NB4 (cell line): ENCODE measurements around the gene MFN2.
"Not testable (repeated sequence)": the region's sequence is repeated elsewhere in the genome, so short reads cannot be mapped to it uniquely, and the experiment has no call there.

ENCODE experiments used
- DNase-seq: peaks from one replicate; pipeline ENCODE4 v3.0.0; 2010; ENCODE audit warnings: low read depth
- H3K4me3 ChIP-seq: one replicate; pipeline ENCODE4 v1.5.1; 2011; ENCODE audit warnings: mild to moderate bottlenecking, low read depth, low read length, moderate library complexity
- MYC ChIP-seq: IDR thresholded peaks from 2 replicates; pipeline ENCODE4 v1.6.1; 2011; ENCODE audit warnings: low read depth, low read length
- POLR2A ChIP-seq: IDR thresholded peaks from 2 replicates; pipeline ENCODE4 v1.6.1; 2011; ENCODE audit warnings: mild to moderate bottlenecking; ENCODE audit not compliant: insufficient read length; ENCODE audit errors: extremely low read depth
- TF ChIP-seq, protein P1 (sequence below): IDR thresholded peaks from 2 replicates; pipeline ENCODE4 v1.6.1; 2011; ENCODE audit warnings: low read depth, low read length
- TF ChIP-seq, protein P2 (sequence below): IDR thresholded peaks from one replicate; pipeline ENCODE4 v1.5.1; 2012; ENCODE audit warnings: low read depth, low read length

The MFN2 gene

DNA sequence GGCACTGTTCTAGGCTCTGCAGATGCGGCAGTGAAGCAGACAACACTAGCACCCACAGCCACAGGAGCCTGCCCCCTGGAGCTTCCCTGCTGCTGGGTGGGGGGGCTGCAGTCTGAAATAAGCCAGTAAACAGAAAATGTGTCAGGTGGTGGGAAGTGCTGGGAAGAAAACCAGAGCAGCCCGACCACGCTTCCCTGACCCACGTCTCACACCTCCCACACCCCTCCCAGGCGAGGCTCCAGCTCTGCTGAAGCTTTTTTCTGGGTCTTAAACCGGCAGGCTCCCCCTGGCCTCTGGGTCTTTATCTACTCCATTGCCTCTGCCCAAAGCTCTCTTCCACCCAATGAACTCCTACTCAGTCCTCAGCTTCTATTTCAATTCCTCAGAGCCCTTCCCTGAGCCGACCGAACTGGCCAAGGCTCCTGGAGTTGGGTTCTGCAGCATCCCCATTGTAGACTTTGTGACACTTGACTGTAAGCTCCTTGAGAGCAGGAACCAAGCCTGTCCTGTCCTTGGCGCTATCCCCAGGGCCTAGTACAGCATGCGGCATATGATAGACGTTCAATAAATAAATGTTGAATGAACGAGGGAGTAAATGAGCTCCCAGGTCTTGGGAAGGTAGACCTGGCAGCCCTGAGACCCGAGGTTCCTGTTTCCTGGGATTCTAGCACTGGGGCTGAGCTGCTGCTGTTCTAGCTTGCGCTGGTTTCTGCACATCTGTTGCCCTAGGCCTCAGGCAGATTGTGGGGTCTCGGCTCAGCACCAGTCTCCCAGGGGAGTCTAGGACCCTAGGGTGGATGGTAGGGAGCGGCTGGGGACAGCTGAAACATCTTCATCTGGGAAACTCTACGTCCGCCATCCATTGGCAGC lies 57.5 kb downstream of the MFN2 start:
- H3K4me3 ChIP-seq = no peak overlapping the region
- DNase-seq = no peak
- TF ChIP-seq POLR2A (no peak), MYC (no peak)
- TF ChIP-seq, protein P1, sequence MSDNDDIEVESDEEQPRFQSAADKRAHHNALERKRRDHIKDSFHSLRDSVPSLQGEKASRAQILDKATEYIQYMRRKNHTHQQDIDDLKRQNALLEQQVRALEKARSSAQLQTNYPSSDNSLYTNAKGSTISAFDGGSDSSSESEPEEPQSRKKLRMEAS = no peak
- TF ChIP-seq, protein P2, sequence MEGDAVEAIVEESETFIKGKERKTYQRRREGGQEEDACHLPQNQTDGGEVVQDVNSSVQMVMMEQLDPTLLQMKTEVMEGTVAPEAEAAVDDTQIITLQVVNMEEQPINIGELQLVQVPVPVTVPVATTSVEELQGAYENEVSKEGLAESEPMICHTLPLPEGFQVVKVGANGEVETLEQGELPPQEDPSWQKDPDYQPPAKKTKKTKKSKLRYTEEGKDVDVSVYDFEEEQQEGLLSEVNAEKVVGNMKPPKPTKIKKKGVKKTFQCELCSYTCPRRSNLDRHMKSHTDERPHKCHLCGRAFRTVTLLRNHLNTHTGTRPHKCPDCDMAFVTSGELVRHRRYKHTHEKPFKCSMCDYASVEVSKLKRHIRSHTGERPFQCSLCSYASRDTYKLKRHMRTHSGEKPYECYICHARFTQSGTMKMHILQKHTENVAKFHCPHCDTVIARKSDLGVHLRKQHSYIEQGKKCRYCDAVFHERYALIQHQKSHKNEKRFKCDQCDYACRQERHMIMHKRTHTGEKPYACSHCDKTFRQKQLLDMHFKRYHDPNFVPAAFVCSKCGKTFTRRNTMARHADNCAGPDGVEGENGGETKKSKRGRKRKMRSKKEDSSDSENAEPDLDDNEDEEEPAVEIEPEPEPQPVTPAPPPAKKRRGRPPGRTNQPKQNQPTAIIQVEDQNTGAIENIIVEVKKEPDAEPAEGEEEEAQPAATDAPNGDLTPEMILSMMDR = no peak

DNA sequence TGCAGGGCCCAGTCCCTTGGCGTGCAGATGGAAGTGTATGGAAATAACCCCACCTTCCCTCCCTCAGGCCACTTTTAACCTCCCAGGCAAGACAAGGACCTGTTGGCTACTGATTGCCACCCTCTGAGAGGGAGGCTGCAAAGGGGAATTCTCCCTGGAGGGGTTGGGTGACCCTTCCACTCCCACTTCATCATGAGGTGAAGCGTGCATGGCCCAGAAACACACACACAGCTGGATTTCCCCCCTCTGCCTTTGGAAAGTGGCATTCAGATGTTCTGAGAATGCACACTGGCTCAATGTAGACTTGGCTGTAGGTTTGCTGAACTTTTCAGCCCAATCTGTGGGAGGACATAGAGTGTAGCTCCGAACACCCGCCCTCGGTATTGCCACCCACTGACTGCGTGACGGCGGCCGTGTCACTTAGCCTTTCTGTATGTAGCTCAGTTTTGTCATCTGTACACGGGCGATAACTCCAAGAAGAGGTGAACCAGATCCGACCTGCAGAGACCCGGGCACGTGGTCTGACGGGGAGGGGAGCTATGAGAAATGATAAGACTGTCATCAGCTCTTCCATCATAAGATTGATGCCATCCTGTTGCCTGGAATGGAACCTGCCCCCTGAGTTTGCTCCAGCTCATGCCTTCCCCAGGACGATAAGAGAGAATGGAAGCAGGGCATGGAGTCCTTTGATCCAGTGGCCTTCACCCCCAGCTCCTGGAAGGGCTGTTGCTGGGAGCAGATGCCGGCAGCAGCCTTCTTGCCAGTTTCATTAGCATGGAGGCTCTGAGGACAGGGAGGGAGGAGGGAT lies 58.3 kb downstream of the MFN2 start:
- DNase-seq = no peak
- no peak overlapping the region for H3K4me3 ChIP-seq
- TF ChIP-seq POLR2A (no peak), MYC (no peak)
- TF ChIP-seq, protein P1 = no peak
- TF ChIP-seq, protein P2 = no peak

DNA sequence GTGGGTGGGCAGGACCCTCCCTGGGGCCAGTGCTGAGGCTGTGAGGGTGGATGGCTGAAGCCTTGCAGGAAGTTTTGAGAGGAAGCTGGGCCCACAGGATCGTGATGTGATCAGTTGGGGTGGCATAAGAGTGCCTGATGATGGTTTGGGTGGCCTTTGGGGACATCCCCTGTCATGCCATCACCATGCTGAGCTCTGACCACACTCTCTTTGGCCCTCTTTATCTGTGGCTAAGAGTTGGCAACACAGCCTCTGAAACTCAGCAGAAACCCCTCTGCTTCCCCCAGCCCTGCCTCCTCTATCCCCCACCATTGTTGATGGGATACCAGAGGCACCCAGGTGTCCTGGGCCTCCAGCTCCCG lies 58.9 kb downstream of the MFN2 start:
- DNase-seq = no peak
- TF ChIP-seq, protein P1 = no peak
- no peak overlapping the region for H3K4me3 ChIP-seq

DNA sequence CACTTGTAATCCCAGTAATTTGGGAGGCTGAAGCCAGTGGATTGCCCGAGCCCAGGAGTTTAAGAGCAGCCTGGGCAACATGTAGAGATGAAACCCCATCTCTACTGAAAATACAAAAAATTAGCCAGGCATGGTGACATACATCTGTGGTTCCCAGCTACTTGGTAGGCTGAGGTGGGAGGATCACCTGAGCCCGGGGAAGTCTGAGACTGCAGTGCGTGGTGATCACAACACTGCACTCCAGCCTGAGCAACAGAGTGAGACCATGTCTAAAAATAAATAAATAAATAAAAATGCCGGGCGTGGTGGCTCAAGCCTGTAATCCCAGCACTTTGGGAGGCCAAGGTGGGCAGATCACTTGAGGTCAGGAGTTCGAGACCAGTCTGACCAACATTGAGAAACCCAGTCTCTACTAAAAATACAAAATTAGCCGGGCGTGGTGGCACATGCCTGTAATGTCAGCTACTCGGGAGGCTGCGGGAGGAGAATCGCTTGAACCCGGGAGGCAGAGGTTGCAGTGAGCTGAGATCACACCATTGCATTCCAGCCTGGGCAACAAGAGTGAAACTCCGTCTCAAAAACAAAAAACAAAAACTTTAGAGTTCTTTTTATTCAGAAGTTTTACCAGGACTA lies 59.7 kb downstream of the MFN2 start:
- not testable (repeated sequence) for DNase-seq, H3K4me3 ChIP-seq

DNA sequence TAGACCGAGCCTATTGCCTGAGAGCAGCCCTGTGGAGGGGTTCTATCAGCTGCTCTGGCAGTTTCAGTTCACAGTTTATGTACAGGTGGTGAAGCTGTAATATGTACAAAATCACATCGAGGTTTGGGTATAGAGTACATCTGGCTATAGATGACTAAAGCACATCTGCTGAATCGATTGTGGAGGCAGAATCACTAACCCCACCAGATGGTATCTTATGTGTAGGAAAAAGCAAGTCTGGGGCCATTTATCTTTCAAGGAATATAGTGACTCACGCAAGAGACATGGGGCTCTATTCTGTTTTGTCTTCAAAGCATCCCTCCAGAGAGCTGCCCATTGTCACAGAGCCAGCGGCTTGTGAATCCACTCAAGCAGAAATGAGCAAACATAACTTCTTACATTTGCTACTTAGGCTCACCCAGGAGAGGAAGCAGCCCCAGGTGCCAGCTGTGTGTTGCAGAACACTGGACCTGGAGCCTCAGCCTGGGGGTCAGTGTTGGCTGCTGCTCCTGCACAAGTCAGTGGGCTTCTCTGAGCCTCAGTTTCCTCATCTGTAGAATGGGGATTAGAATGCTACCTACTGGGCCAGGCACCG lies 60.3 kb downstream of the MFN2 start:
- no peak for DNase-seq
- H3K4me3 ChIP-seq = no peak overlapping the region
- TF ChIP-seq MYC (no peak), POLR2A (no peak)
- TF ChIP-seq, protein P1 = no peak
- TF ChIP-seq, protein P2 = no peak

DNA sequence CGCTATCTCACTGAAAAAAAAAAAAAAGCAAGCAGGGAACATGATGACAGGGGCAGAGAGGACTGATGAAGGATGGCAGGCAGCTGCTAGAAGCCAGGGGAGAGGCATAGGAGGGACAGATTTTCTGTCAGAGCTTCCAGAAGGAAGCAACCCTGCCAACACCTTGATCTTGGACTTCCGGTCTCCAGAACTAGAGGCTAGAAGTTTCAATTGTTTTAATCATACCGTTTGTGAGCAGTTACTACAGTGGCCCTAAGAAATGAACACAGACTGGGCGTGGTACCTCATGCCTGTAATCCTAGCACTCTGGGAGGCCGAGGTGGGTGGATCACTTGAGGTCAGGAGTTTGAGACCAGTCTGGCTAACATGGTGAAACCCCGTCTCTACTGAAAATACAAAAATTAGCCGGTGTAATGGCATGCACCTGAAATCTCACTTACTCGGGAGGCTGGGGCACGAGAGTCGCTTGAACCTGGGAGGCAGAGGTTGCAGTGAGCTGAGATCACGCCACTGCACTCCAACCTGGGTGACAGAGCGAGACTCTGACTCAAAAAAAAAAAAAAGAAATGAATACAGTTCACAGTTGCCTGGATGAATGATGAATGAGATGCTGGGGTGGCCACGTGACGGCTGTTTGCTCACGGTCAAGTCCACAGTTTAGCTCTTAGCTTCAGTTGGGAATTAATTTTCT lies 64.1 kb downstream of the MFN2 start:
- H3K4me3 ChIP-seq, DNase-seq: not testable (repeated sequence)

DNA sequence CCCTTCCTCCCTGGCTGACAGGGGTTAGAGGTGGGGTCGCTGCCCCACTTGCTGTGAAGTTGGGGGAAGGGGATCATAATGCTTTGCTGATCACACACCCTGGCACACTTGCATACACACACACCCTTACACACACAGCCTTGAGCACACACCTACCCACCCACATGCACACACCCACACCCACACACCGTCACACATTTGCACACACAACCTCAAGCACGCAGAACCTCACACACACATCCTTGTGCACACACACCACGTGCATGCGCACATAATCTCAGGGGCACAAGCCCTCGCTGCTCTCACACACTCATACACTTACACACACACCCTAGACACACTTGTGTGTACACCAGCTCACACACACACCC lies 66.5 kb downstream of the MFN2 start:
- no peak overlapping the region for H3K4me3 ChIP-seq
- TF ChIP-seq, protein P2 = no peak
- TF ChIP-seq, protein P1 = no peak
- TF ChIP-seq MYC (no peak), POLR2A (no peak)

More for the DNA sequence above, 66.5 kb downstream of the MFN2 start:
- no peak for DNase-seq
